DND-41 (cell line): ENCODE measurements around the gene HELQ.

Source experiments
- ATAC-seq: fragments of 200-7000 bp; cut with Tn5 transposase; 3 replicates; pipeline ENCODE4 v1.9.1; 2021; ENCODE audit warnings: low read depth; ENCODE audit not compliant: insufficient read depth
- DNase-seq: peaks from one replicate; pipeline ENCODE4 v3.0.0-alpha.2; 2020
- H2AFZ ChIP-seq: 2 replicates; pipeline ENCODE4 v1.6.0; 2012; ENCODE audit warnings: low read depth, low read length
- H3K27ac ChIP-seq: 2 replicates; pipeline ENCODE4 v1.5.1; 2012; ENCODE audit warnings: low read length, inconsistent platforms
- H3K27me3 ChIP-seq: fragments of 200-600 bp; sonication (generic); 2 replicates; pipeline ENCODE4 v1.6.0; 2012; ENCODE audit warnings: low read length, mild to moderate bottlenecking, inconsistent platforms; ENCODE audit not compliant: insufficient read depth, poor library complexity
- H3K36me3 ChIP-seq: 2 replicates; pipeline ENCODE4 v1.5.1; 2012; ENCODE audit warnings: low read length, inconsistent platforms; ENCODE audit not compliant: insufficient read depth
- H3K4me1 ChIP-seq: 2 replicates; pipeline ENCODE4 v1.5.1; 2012; ENCODE audit warnings: mild to moderate bottlenecking, low read length; ENCODE audit not compliant: insufficient read depth
- H3K4me2 ChIP-seq: 2 replicates; pipeline ENCODE4 v1.6.0; 2012; ENCODE audit warnings: mild to moderate bottlenecking, moderate library complexity, low read length, inconsistent platforms; ENCODE audit not compliant: insufficient read depth
- H3K4me3 ChIP-seq, 2 experiments: fragments of 200-600 bp in 1 of 2; shearing (Covaris generic) in 1 of 2; 2 replicates each; pipeline ENCODE4 v1.5.1; 2012 to 2016; ENCODE audit warnings: inconsistent platforms in 2 of 2, low read length in 2 of 2, mild to moderate bottlenecking in 2 of 2, low read depth in 1 of 2, moderate library complexity in 1 of 2
- H3K79me2 ChIP-seq: 2 replicates; pipeline ENCODE4 v1.6.0; 2012; ENCODE audit warnings: low read length, inconsistent platforms; ENCODE audit not compliant: insufficient read depth
- H3K9ac ChIP-seq: 2 replicates; pipeline ENCODE4 v1.6.0; 2012; ENCODE audit warnings: low read depth, mild to moderate bottlenecking, inconsistent platforms, low read length, moderate library complexity
- H3K9me3 ChIP-seq: 2 replicates; pipeline ENCODE4 v1.5.1; 2012; ENCODE audit warnings: low read length, moderate library complexity, mild to moderate bottlenecking, inconsistent platforms; ENCODE audit not compliant: insufficient read depth, severe bottlenecking
- H4K20me1 ChIP-seq: 2 replicates; pipeline ENCODE4 v1.6.0; 2012; ENCODE audit warnings: low read length; ENCODE audit not compliant: insufficient read depth
- CTCF ChIP-seq: IDR thresholded peaks from 2 replicates; pipeline ENCODE4 v1.5.1; 2012; ENCODE audit warnings: borderline replicate concordance, low read length, moderate library complexity, mild to moderate bottlenecking; ENCODE audit not compliant: poor library complexity, severe bottlenecking; ENCODE audit errors: extremely low read depth
- EZH2 ChIP-seq: IDR thresholded peaks from 3 replicates; pipeline ENCODE4 v1.6.1; 2012; ENCODE audit warnings: borderline replicate concordance, low read depth, mild to moderate bottlenecking, moderate library complexity, low read length, inconsistent platforms; ENCODE audit not compliant: severe bottlenecking

The HELQ gene

DNA sequence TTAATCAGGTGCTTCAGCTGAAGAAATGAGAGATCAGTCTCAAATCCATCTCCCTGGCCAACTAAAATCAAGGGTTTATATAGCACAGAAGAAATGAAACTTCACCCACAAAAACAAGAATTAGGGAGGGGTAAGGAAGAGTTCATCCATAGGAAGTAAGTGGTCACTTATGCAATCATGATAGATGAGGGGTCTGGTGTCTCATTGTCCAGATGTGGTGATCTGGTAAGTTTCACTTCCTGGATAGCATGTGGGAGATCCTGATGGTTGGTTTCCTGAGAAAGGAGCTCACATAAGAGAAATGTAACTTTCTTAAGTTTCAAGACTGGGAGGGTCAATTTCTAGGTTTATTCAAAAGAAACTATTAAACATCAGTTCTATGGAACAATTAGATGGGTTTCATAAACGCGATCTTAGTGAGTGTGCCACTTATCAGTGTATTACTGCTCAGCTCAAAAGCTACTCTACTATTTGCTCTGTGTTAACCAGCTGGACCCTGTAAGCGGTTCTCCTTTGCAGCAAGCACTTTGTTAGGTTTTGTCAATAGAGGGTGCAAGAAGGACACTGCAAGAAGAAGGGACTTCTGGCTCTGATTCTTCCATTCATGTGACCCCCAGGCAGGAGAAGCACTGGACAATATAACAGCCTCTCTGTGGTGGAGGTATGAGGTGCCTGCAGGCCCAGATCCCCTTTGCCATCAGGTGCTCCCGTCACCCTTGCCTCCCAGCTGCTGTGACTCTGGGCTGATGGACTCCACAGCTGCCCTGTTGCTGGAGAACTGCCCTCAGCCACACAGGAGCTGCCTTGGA lies 85.6 kb downstream of the HELQ start:
- DNase-seq (no peak), ATAC-seq (no peak)
- no peaks in the 10 kb centered on the region for H3K27me3 ChIP-seq
- H3K9me3 ChIP-seq: no peaks in the 10 kb centered on the region
- no peaks in the 10 kb centered on the region for H3K4me1 ChIP-seq
- no peak overlapping the region for H3K4me2 ChIP-seq
- no peaks in the 10 kb centered on the region for H3K79me2 ChIP-seq
- no peaks in the 10 kb centered on the region for H3K36me3 ChIP-seq
- no peak overlapping the region for H3K9ac ChIP-seq
- H3K27ac ChIP-seq: no peak overlapping the region
- H3K4me3 ChIP-seq: no peak overlapping the region
- no peak overlapping the region for H2AFZ ChIP-seq
- TF ChIP-seq EZH2 (no peak), CTCF (no peak)
- H4K20me1 ChIP-seq: no peaks in the 10 kb centered on the region

DNA sequence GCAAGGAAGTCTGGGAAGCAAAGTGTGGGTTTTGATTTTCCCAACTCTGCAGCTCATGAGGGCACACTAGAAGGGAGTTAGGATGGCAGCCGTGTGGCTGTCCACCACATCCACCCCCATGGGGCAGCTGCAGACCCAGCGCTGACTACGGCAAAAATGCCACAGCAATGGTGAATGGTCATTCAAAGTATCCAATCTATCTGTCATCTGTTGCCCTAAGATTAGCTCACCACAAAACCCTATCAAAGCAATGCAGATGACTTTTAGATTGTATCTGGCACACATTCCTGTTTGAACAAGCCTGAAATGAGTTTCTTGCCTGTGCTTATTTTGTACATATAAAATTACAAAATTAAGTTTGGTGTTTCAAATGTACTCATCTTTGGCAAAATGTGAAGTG lies 91.3 kb downstream of the HELQ start:
- Histone ChIP-seq H3K27me3 (no peaks in the 10 kb centered on the region), H2AFZ (no peak overlapping the region), H3K9ac (no peak overlapping the region), H3K4me2 (no peak overlapping the region), H3K27ac (no peak overlapping the region), H3K79me2 (no peaks in the 10 kb centered on the region), H4K20me1 (no peaks in the 10 kb centered on the region), H3K4me3 (no peak overlapping the region), H3K9me3 (no peaks in the 10 kb centered on the region), H3K4me1 (no peaks in the 10 kb centered on the region), H3K36me3 (no peaks in the 10 kb centered on the region)
- 0 out of 3 replicates have a peak, but pooled peaks have one; percentile 12 for ATAC-seq
- DNase-seq: no peak
- TF ChIP-seq CTCF: no peak
- TF ChIP-seq EZH2: no peak

GRCh38 chr4:83362492-83363329 lies 92.9 kb downstream of the HELQ start:
- no peaks in the 10 kb centered on the region for H3K27me3 ChIP-seq
- H3K4me1 ChIP-seq: no peaks in the 10 kb centered on the region
- TF ChIP-seq CTCF: peak; percentile 52
- no peak for TF ChIP-seq EZH2
- H3K9me3 ChIP-seq: no peaks in the 10 kb centered on the region
- H3K4me2 ChIP-seq: no peak overlapping the region
- H3K9ac ChIP-seq: no peak overlapping the region
- H3K36me3 ChIP-seq: no peaks in the 10 kb centered on the region
- ATAC-seq (peak; percentile 50; the same call in 1 of the 3 replicates), DNase-seq (no peak)
- no peak overlapping the region for H3K27ac ChIP-seq
- H3K4me3 ChIP-seq: no peak overlapping the region
- no peaks in the 10 kb centered on the region for H3K79me2 ChIP-seq
- H2AFZ ChIP-seq: no peak overlapping the region
- H4K20me1 ChIP-seq: no peaks in the 10 kb centered on the region
